Heart right ventricle (tissue), 16 donors: ENCODE measurements around the gene CYP24A1. TPM values are rescaled to one million over a fixed set of nuclear protein-coding genes. Genes with fewer than 3 reads are reported as not detected.

ENCODE experiments used
- ATAC-seq, 8 donors: fragments of 200-7000 bp; cut with Tn5 transposase; one replicate each; pipeline ENCODE4 v1.9.1; 2020; ENCODE audit warnings: mild to moderate bottlenecking in 8 of 8, moderate library complexity in 8 of 8, moderate number of reproducible peaks in 1 of 8
- DNase-seq, 2 donors: peaks; one replicate each; pipeline ENCODE4 v3.0.0-alpha.2; 2020
- H3K27ac ChIP-seq, 10 donors: fragments of 200-600 bp; sonication (generic) in 2 of 10; one replicate each; pipeline versions ENCODE4 v1.5.0 to v1.8.0; 2020 to 2022; ENCODE audit warnings: mild to moderate bottlenecking in 3 of 10
- H3K27me3 ChIP-seq, 7 donors: fragments of 200-600 bp; one replicate each; pipeline ENCODE4 v1.8.0; 2021 to 2022; ENCODE audit warnings: mild to moderate bottlenecking in 2 of 7
- H3K36me3 ChIP-seq, 9 donors: fragments of 200-600 bp; sonication (generic) in 1 of 9; one replicate each; pipeline versions ENCODE4 v1.5.0 to v1.8.0; 2020 to 2022; ENCODE audit warnings: mild to moderate bottlenecking in 2 of 9
- H3K4me1 ChIP-seq, 9 donors: fragments of 200-600 bp; sonication (generic) in 1 of 9; one replicate each; pipeline versions ENCODE4 v1.5.0 to v1.8.0; 2020 to 2022; ENCODE audit warnings: mild to moderate bottlenecking in 4 of 9
- H3K4me3 ChIP-seq, 10 donors: fragments of 200-600 bp; sonication (generic) in 2 of 10; one replicate each; pipeline versions ENCODE4 v1.5.0 to v1.8.0; 2020 to 2022; ENCODE audit warnings: mild to moderate bottlenecking in 7 of 10, moderate library complexity in 2 of 10
- H3K9me3 ChIP-seq, 11 donors: fragments of 200-600 bp in 10 of 11; sonication (generic) in 2 of 11; one replicate each; pipeline versions ENCODE4 v1.5.0 to v1.8.0; 2013 to 2022; ENCODE audit warnings: mild to moderate bottlenecking in 2 of 11, control low read depth in 1 of 11, moderate library complexity in 1 of 11
- CTCF ChIP-seq, 9 donors: fragments of 200-600 bp; sonication (generic) in 2 of 9; IDR thresholded peaks; one replicate each; pipeline versions ENCODE4 v1.5.0 to v1.8.0; 2021 to 2022; ENCODE audit warnings: antibody characterized with exemption in 9 of 9, mild to moderate bottlenecking in 5 of 9, moderate library complexity in 1 of 9
- WGBS, 2 donors: extraction: QIAGEN DNeasy Blood & Tissue Kit; methylation state at CpG; one replicate each; pipeline ENCODE4 v1.1.7; 2013; ENCODE audit warnings: inconsistent platforms in 1 of 2; 5-methylcytosine and 5-hydroxymethylcytosine counted together
- intact Hi-C, 10 donors: fragments of 100-400 bp; cut with DNase I; formaldehyde crosslinking; loops; one replicate each; pipeline versions ENCODE4 v1.11.1 to v1.14.2; 2022
- polyA plus RNA-seq, 2 donors: library from polyadenylated mRNA; stranded (reverse); fragments of 200-250 nt; gene quantifications; one replicate each; pipeline ENCODE4 v1.2.3, GENCODE V29; 2013
- total RNA-seq, 10 donors: library from RNA; stranded (reverse); fragmentation: NEBNext Ultra II Directional in 3 of 10; extraction: Animal tissue kit (Norgen Biotek cat#: 25700) in 3 of 10; gene quantifications; one replicate each; pipeline versions ENCODE4 v1.2.1 to v1.2.4, GENCODE V29; 2021 to 2023
- donor health status: Arrhythmogenic right ventricular cardiomyopathy.
- donor health status: ischemic (EF 13 %, LVEDD 7.1; RV severe dilation, severe dysfunction).
- donor health status: healthy with polysubstance abuse.
- donor health status: DM: no; HTN: yes; CAD: no.
- donor health status: DM: no; HTN: no; CAD: no.
- donor health status: ischemic (EF 25% LVEDD 6.9; RV normal size, moderate dysfunction).
- donor health status: ischemic (EF 25% LVEDD 5.7; RV mildly dilated, moderate dysfunction).
- donor health status: healthy.
- donor health status: DM: yes; HTN: yes; CAD: no.
- donor health status: Ischemic cardiomyopathy.
- donor health status: ischemic (EF 35%, LVEDD 5.7; RV mildly dilated, moderate dysfunction).
- donor health status: nonischemic (EF 11% LVEDD 7.7; RV severe dilation, severe dysfunction).
- donor health status: DM: yes; HTN: yes; CAD: no.
- donor health status: PGD.
- donor health status: ischemic (EF 29% LVEDD 5.4; RV normal size, mild dysfunction).
- donor health status: nonischemic (EF 23%, LVEDD 6.1; RV moderate dilation, normal function).

The CYP24A1 gene
- total and polyA plus RNA-seq, 12 donors: not detected

GRCh38 chr20:54212226-54212625, 38.4 kb upstream of the CYP24A1 start:
- H3K4me1 ChIP-seq: peaks cover 0 to 58% (median 29%) of the 10 kb centered on the region in 9 donors
- H3K9me3 ChIP-seq: no peaks in the 10 kb centered on the region
- H3K27me3 ChIP-seq: no peaks in the 10 kb centered on the region
- intact Hi-C loops: no loop called here
- peaks cover 0 to 29% (median 4%) of the 10 kb centered on the region in 9 donors for H3K36me3 ChIP-seq
- no peak for DNase-seq
- H3K27ac ChIP-seq: no peak overlapping the region
- TF ChIP-seq CTCF (IDR thresholded peaks at IDR 0.05): no peak
- ATAC-seq: no peak
- WGBS, 2 donors: 83 to 96% methylated on average over 1 of the region's 1 CpG
- no peak overlapping the region for H3K4me3 ChIP-seq

- no peak for TF ChIP-seq CTCF (IDR thresholded peaks at IDR 0.05)
- no peak for ATAC-seq
- Histone ChIP-seq H3K9me3 (no peaks in the 10 kb centered on the region), H3K4me3 (peak overlapping the region in 9 of 10 donors; percentile 82 to 99 (median 93)), H3K27ac (peak overlapping the region in 4 of 10 donors; percentile 98 to 100 (median 99)), H3K27me3 (no peaks in the 10 kb centered on the region), H3K4me1 (peaks cover 0 to 44% (median 23%) of the 10 kb centered on the region in 9 donors), H3K36me3 (peaks cover 0 to under 1% (median 0%) of the 10 kb centered on the region in 9 donors)
- no peak for DNase-seq
- intact Hi-C loops: loop anchor here in 2 of 10 donors (5.0 to 10.0 kb wide), 3 partner anchors 265 to 635 kb away; no protein-coding TSS in a partner anchor
- 75 to 78% methylated on average over 5 of the region's 5 CpGs for WGBS, 2 donors
Measured at GRCh38 chr20:54209216-54209813, 35.5 kb upstream of the CYP24A1 start.

- ATAC-seq (peak in 5 of 8 donors; percentile 1 to 22 (median 10)), DNase-seq (no peak)
- Histone ChIP-seq H3K27ac (peak overlapping the region; percentile 94 to 100 (median 99)), H3K4me3 (peak overlapping the region; percentile 76 to 99 (median 91)), H3K27me3 (no peaks in the 10 kb centered on the region), H3K4me1 (peaks cover 0 to 38% (median 23%) of the 10 kb centered on the region in 9 donors), H3K9me3 (no peaks in the 10 kb centered on the region), H3K36me3 (no peaks in the 10 kb centered on the region)
- 3 to 4% methylated on average over 15 of the region's 15 CpGs for WGBS, 2 donors
- TF ChIP-seq CTCF (IDR thresholded peaks at IDR 0.05): no peak
- intact Hi-C loops: loop anchor here in 2 of 10 donors (5.0 to 10.0 kb wide), 3 partner anchors 264 to 634 kb away; no protein-coding TSS in a partner anchor
Measured at GRCh38 chr20:54208548-54209176, 34.9 kb upstream of the CYP24A1 start.

- ATAC-seq (peak; percentile 96 to 98 (median 97)), DNase-seq (peak; percentile 82 to 85)
- H3K4me1 ChIP-seq: peaks cover 0 to 33% (median 23%) of the 10 kb centered on the region in 9 donors
- TF ChIP-seq CTCF (IDR thresholded peaks at IDR 0.05): peak; percentile 74 to 97 (median 89)
- H3K9me3 ChIP-seq: no peaks in the 10 kb centered on the region
- WGBS, 2 donors: 0% methylated on average over 73 to 76 of the region's 76 CpGs
- intact Hi-C loops: loop anchor here in 2 of 10 donors (5.0 to 10.0 kb wide), 3 partner anchors 263 to 633 kb away; no protein-coding TSS in a partner anchor
- H3K27ac ChIP-seq: peak within 1 kb of the TSS; percentile 94 to 100 (median 99)
- no peaks in the 10 kb centered on the region for H3K36me3 ChIP-seq
- H3K4me3 ChIP-seq: peak within 1 kb of the TSS; percentile 76 to 99 (median 91)
- no peaks in the 10 kb centered on the region for H3K27me3 ChIP-seq
Measured at GRCh38 chr20:54207743-54208547, 34.2 kb upstream of the CYP24A1 start, which contains the start of gene PFDN4. Gene PFDN4 (plus strand): TSS chr20:54208087. CDS start chr20:54208101, 14 bp downstream.
